NCI-H524 treated with DMSO at 0.1 percent for 48 hours (cell line): ENCODE data around the gene HTR1A.

Experiments used
- DNase-seq: peaks from one replicate; lab custom pipeline; 2025; lab: John Stamatoyannopoulos, UW

The HTR1A gene

GRCh38 chr5:63962279-63962678, at the start of gene HTR1A:
TSS of gene HTR1A (minus strand) at chr5:63962445. CDS start at chr5:63961719, 726 bp downstream.
- no peak for DNase-seq

- DNase-seq: no peak
Observed at GRCh38 chr5:64003966-64004365, 41.7 kb upstream of the HTR1A start.

GRCh38 chr5:64000096-64000495, 37.9 kb upstream of the HTR1A start:
- no peak for DNase-seq

- no peak for DNase-seq
Observed at GRCh38 chr5:63987053-63987452, 24.8 kb upstream of the HTR1A start.

GRCh38 chr5:63981864-63982263, 19.6 kb upstream of the HTR1A start:
- no peak for DNase-seq

GRCh38 chr5:63963926-63964325, 1.7 kb upstream of the HTR1A start:
- DNase-seq: no peak

GRCh38 chr5:63963080-63963735, 963 bp upstream of the HTR1A start:
- DNase-seq: peak; percentile 51

GRCh38 chr5:63961598-63962161, 565 bp downstream of the HTR1A start:
- no peak for DNase-seq

GRCh38 chr5:63961125-63961597, 1.1 kb downstream of the HTR1A start:
- no peak for DNase-seq

GRCh38 chr5:63960646-63961045, 1.6 kb downstream of the HTR1A start:
- DNase-seq: no peak

- peak; percentile 88 for DNase-seq
Observed at GRCh38 chr5:63959177-63959982, 2.9 kb downstream of the HTR1A start.

GRCh38 chr5:63958654-63959053, 3.6 kb downstream of the HTR1A start:
- no peak for DNase-seq

GRCh38 chr5:63957617-63958016, 4.6 kb downstream of the HTR1A start:
- no peak for DNase-seq

- peak; percentile 17 for DNase-seq
Observed at GRCh38 chr5:63953217-63953616, 9.0 kb downstream of the HTR1A start.

- DNase-seq: no peak
Observed at GRCh38 chr5:63935103-63935502, 27.1 kb downstream of the HTR1A start.

GRCh38 chr5:63931836-63932235, 30.4 kb downstream of the HTR1A start:
- DNase-seq: peak; percentile 95

GRCh38 chr5:63928451-63928850, 33.8 kb downstream of the HTR1A start:
- peak; percentile 93 for DNase-seq

GRCh38 chr5:63923914-63924313, 38.3 kb downstream of the HTR1A start:
- peak; percentile 5 for DNase-seq

GRCh38 chr5:63919763-63920478, 42.3 kb downstream of the HTR1A start:
- no peak for DNase-seq

GRCh38 chr5:63916786-63917185, 45.5 kb downstream of the HTR1A start:
- no peak for DNase-seq

GRCh38 chr5:63911871-63912270, 50.4 kb downstream of the HTR1A start:
- DNase-seq: no peak
